ENCODE data around the gene COL5A1.

- no peak for TF ChIP-seq POLR2AphosphoS5 (IDR thresholded peaks at IDR 0.05; ENCODE audit: low read depth, low read length)
- no peak for TF ChIP-seq FOXP2 (optimal IDR thresholded peaks at IDR 0.05; ENCODE audit: borderline replicate concordance, extremely low read depth, extremely low read length, insufficient read depth)
- TF ChIP-seq SIN3A (IDR thresholded peaks at IDR 0.05; ENCODE audit: borderline replicate concordance, insufficient read depth, low read length): no peak
- no peak for TF ChIP-seq REST (IDR thresholded peaks at IDR 0.05; ENCODE audit: insufficient read depth in 1 of 2, low read depth in 2 of 2, low read length in 2 of 2)
Measured at GRCh38 chr9:134875371-134875770, 233.8 kb downstream of the COL5A1 start.

Data from PFSK-1 (cell line).